Hematopoietic multipotent progenitor cell treated with erythropoietin and hydrocortisone succinate and interleukin-3 and kit ligand, for 8 days (in vitro differentiated cells): ENCODE data around the gene TTC22.
A peak's percentile ranks its signal among the peaks of the same experiment; 100 is the strongest.
"Not testable (repeated sequence)": the region's sequence is repeated elsewhere in the genome, so short reads cannot be mapped to it uniquely, and the experiment has no call there.

Experiments used
- DNase-seq: peaks from one replicate; pipeline ENCODE4 v3.0.0-alpha.2; 2015

The TTC22 gene

GRCh38 chr1:54781023-54781723, 19.9 kb downstream of the TTC22 start:
- DNase-seq = no peak

DNA sequence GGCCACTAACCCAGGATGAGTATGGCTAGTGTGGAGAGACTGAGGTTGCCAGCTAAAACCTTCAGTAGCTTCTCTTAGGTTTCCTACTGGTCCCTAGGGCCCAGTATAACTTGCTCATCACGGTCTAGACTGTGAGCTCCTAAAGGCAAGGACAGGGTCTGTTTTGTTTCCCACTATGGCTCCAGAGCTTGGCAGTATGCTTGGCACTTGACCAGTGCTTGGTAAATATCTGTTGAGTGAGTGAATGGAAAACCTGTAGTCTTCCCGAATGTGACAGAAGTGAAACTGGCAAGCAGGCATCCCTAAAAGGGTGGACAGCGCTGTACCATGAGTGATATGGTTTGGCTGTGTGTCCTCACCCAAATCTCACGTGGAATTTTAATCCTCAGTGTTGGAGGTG, 23.7 kb downstream of the TTC22 start:
- no peak for DNase-seq

DNA sequence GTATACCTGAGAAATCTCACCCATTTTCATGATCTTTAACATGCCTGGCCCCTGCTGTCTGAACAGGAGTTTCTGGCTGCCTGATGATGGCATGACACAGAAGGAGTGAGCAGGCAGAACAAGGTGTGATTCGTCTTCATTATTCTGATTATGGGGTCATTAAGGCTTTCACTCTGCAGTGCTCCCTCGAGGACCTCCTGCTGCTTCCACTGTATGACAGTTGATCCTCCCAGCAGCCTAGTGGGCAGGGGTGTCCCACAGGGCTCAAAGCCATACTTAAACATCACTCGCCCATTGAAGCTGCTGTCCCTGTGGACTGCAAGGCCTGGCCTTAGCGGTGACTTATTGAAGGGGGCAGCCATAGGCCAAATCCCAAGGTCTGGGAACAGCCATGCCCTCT, 24.1 kb downstream of the TTC22 start:
- no peak for DNase-seq

DNA sequence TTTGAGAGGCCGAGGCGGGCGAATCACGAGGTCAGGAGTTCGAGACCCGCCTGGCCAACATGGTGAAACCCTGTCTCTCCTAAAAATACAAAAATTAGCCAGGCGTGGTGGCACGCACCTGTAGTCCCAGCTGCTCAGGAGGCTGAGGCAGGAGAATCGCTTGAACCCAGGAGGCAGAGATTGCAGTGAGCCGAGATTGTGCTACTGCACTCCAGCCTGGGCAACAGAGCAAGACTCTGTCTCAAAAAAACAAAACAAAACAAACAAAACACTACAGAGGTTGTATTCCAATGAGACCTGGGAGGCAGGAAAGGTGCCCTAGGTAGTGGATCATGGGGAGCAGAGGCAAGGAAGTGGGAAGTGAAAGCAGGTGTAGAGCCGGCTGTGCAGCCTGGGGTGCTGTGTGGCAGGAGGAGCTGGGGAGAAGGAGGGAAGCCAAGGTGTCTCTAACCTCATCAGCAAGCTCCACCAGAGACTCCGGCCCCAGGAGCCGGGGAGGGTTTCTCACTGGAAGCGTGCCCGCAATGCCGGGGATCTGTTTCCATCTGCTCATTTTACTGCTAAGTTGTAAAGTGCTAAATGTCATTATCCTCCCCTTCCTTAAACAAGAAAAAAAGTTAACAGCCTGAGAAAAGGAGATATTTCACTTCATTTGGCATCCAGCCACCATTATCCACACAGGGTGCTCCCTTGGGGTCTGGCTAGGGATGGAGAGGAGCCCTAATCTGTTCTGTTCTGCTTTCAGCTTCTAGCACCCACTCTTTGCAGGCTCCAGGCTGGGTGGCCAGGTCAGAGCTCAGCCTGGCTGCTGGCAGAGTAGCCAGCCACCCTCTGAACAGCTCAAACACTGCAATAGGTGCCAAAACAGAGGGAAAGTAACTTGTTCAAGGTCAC, 25.0 kb downstream of the TTC22 start:
- DNase-seq = not testable (repeated sequence)

- DNase-seq = peak; percentile 34
These were observed 26.2 kb downstream of the TTC22 start for GRCh38 chr1:54774820-54775498.

GRCh38 chr1:54772951-54773350, 28.2 kb downstream of the TTC22 start:
- DNase-seq = no peak

GRCh38 chr1:54768093-54768492, 33.0 kb downstream of the TTC22 start:
- DNase-seq = peak; percentile 34

DNA sequence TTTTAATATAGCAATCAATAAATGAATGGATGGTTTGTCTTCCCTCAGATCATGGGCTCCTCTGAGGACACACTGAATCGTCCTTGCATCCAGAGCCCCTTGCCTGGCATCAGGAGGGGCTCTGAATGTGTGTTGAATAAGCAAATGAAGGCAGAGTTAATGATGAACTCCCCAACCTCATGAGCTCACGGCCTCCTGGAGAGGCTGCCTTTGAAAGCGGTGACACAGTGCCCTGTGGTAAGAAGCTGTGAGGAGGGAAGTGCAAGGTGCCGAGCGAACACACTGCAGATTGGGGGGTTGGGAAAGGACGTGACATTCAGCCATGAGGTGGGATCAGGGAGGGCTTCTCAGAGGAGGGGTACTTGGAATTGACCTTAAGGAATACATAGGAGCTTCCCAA, 33.6 kb downstream of the TTC22 start:
- no peak for DNase-seq

- DNase-seq = no peak
These were observed 34.4 kb downstream of the TTC22 start for GRCh38 chr1:54766726-54767125.

GRCh38 chr1:54764922-54765561, 36.1 kb downstream of the TTC22 start:
- no peak for DNase-seq

GRCh38 chr1:54764133-54764921, 36.8 kb downstream of the TTC22 start, which contains the start of gene PARS2:
TSS of gene PARS2 (minus strand) at chr1:54764523. CDS start at chr1:54759161, 5,362 bp downstream.
- peak; percentile 100 for DNase-seq

DNA sequence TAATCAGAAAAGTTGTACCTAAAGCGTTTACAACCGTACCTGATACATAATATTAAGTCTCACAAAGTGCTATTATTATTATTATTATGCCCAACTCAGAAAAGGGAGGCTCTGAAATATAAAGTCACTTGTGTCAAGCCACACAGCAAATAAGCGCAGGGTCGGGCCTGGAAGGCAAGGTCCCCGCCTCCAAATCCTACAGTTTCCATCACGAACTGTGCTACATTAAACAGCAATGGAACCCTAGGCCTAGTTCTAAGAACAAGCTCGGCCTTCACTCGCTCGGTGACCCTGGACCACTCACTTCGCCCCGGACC, 37.3 kb downstream of the TTC22 start:
- DNase-seq = no peak

DNA sequence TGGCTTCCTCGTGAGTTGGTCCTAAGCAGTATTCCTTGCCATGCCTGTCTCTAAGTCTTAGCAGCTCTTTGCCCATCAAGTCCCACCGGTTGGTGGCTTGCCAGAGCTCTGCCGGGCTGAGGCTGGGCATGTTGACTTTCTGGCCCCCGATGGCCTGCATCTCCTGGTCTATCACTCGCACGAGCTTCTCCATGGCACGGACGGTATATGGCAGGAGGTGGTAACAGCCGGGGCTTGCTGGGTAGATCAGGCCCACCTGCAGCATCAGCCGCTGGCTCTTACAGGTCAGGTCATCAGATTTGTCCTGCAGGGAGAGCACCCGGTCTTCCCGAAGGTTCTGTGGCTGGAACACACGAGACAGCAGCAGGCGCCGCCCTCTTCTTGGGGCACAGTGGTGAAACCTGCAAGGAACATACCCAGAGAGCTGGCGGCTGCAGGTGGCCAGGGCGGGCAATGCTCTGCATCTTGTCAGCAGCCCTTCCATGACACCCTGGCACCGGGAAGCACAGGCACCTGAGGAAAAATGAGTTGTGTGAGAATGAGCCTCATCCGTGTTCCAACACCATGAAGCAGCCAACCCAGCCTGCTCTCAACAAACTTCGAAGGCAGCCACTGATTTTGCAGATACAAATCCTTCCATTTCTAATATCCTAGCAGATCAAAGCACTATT, 42.3 kb downstream of the TTC22 start:
- DNase-seq = no peak

DNA sequence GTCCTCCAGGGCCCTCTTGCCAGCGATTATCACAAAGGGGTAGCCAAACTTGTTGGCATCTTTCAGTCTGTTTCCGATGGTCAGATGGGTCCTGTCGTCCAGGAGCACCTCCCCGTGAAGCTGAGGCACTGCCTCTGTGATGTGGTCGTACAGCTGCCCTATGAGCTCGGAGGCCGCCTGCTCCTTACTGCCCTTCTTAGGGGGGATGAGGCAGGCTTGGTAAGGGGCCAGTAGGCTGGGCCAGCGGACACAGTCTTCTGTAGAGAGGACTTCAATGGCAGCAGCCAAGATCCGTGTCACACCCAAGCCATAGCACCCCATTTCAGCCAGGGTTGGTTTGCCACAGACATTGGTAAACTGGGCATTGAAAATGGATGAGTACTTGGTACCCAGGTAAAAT, 43.3 kb downstream of the TTC22 start:
- no peak for DNase-seq

DNA sequence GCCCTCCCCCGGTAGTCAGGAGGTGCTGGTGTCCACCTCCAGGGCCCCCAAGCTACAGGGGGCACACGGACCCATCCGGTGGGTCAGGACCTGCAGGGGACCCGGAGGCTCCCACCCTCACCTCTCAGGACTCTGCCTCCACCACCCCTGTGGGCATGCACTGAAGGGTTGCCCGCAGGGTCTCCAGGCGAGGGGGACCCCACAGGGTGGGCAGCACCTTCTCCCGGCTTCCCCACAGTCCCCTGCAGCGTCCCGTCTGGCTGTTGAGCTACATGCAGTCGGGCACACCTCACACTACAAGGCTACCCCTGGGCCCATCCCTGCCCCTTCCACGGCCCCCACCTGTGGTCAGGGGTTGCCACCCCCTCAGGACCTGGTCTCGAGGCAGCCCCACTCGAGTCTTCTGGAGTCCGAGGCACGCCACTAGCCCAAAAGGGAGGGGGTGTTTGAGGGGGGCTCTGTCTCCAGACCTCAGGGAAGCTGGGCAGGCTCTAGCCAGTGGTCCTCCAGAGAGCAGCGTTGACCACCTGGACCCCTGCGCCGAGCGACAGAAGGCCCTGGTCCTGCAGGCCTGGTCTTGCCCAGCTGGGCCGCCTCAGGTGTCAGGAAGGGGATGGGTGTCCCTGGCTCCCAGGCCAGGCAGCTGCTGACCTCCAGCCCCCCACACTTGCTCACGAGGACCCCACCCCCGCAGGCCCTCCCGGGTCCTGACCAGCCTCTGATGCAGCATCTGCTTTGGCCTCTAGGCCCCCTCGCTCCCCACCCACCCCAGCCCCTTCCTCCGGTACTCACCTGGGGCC, 46.4 kb downstream of the TTC22 start:
- no peak for DNase-seq

- DNase-seq = no peak
These were observed 47.1 kb downstream of the TTC22 start for GRCh38 chr1:54754045-54754444.

DNA sequence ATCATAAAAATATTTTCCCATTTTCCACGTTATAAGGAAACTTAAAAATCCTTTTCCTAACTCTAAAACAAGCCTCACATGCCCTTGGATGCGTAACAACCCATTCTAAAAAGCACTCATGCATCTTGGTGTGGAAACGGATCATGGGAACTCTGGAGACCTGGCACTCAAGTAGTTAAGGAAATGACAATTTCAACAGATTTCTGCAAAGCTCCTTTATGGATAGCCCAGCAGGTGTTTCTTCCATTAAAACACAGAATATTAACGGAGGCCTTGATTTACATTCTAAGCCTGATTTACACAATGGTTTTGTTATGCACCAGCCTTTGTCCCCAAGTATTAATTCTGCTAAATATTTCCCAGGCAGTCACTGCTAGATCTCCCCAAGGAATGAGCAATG, 49.7 kb downstream of the TTC22 start:
- DNase-seq = no peak

- DNase-seq = peak; percentile 12
These were observed 50.5 kb downstream of the TTC22 start for GRCh38 chr1:54750596-54750995.

DNA sequence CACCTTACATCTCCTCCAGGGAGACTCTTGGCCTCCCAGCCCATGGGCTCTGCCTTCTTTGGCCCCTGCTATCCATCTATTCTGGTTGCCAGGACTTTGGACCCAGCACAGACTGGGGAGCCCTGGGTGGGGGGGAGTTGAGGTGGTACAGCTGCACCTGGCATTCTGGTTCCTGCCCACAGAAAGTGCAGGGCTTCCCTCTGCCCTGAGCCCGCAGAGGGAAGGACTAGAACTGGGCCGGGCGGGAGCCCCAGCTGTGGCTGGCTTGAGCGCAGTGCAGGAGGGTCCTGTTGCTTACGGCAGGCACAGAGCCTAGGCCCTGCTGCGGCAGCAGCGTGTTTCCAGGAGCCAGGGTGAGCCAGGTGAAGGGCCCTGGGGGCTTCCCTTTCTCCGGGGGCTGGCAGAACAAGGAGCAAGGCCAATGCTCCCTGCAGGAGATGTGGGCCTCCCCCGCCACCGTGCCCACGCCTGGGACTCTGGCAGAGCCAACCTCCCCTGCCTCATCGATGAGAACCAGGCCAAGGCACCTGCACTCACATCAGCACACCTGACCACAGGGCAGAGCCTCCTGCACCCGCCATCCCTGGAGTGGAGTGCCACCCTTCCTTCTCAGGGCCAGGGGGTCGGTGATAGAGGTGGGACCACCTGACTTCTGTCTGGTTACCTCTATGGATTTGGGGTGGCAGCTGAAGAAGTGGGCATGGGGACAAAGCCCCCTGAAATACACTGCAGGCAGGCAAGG, 52.9 kb downstream of the TTC22 start:
- DNase-seq = no peak

DNA sequence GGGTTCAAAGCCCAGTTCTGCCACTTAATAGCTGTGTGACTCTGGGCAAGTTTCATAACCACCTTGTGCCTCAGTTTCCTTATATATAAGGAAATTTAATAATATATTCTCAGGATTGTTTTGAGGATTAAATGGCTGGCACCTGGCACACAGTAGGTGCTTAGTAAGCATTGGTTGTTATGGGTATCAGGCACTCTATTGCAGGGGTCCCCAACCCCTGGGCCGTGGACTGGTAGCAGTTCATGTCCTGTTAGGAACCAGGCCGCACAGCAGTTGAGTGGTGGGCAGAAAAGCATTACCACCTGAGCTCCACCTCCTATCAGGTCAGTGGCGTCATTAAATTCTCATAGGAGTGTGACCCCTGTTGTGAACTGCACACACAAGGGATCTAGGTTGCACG, 55.3 kb downstream of the TTC22 start:
- no peak for DNase-seq
